Fibroblast of peridontal ligament (primary cell): Measurements from ENCODE around the gene TSHZ3.
A peak's percentile ranks its signal among the peaks of the same experiment; 100 is the strongest.

Source experiments
- DNase-seq: peaks from one replicate; pipeline ENCODE4 v3.0.0-alpha.2; 2010; ENCODE audit errors: extremely low read depth

The TSHZ3 gene

GRCh38 chr19:31285744-31286143, 63.5 kb downstream of the TSHZ3 start:
- DNase-seq: peak; percentile 48

DNA sequence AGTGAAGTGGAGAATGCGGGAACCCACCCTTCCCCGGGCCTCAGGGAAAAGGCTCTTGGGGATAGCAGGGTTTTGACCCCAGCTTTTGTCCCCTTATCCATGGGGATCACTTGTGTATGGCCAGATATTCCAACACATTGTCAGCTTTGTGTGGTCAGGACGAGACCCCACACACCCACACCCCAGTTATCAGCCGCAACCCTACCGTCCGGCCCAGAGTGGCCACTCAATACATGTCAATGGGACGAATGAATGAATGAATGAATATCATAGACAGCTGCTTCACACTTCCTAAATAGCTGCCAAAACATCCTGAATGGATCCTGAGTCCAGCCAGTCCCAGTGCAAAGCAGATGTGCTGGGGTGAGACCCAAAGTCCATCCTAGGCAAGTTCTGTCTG, 64.6 kb downstream of the TSHZ3 start:
- DNase-seq: no peak

DNA sequence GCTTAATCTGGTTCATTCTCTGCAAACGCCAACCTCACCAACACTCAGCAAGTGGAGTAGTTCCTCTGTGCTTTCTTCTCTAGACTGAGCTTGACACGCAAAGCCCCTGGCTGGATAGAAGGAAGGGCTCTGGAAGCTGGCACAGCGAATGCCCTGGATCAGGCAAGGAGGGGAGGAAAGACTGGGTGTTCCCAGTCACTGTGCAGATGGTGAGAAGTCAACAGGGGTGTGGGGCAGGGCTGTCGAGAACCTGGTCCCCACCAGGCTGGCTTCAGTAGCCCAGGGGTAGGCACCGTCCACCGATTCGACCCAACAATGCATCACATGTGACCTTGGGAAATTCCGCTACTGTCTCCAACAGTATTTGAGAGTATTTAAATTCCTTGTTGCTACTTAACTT, 65.5 kb downstream of the TSHZ3 start:
- DNase-seq: no peak

- no peak for DNase-seq
Measured at GRCh38 chr19:31282346-31282745, 66.9 kb downstream of the TSHZ3 start.

DNA sequence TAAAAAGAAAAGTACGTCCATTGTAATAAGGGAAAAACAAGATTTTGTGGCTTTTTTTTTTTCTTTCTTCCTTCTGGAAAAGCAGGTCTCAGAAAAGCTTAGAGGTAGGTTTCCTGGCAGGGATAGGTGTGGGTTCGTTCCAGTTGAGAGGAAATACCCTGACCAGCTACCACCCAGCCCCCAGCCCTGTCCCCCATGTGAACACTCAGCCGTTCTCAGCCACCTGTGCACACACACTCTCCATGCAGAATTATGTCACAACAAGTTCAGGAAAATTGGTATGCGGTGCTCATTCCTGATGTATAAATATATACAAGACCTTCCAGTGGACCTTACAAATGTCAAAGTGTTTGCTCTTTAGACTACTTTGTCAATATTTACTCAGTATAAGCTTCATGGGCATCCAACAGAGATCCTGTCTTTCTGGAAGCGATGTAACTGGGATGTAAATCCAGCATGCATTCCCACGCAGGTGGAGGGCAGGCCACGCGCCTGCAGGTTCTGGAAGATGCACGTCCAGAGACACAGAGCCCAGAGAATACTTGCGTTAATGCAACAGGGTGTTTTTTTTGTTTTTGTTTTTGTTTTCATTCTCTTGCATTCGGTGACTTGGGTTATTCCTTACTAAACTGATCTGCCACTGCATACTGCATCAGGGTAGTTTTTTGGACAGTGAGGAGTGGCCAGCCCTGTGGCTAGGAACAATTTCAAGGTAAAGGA, 68.8 kb downstream of the TSHZ3 start:
- DNase-seq: no peak

DNA sequence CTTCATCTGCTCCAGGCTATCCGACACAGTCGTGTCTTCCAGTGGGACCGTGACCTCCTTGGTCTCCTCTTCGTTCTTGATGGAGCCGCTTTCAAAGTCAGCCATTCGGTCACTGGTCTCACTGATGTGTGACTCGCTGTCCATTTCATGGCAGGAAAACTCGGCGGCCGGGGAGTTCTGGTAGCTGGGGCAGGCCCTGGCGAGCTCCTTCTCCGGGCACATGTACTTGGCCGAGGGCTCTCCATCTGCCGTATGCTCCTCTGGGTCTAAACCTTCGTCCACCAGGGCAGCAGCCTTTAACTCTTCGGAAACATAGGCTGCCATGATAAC, 69.8 kb downstream of the TSHZ3 start:
- DNase-seq: no peak

DNA sequence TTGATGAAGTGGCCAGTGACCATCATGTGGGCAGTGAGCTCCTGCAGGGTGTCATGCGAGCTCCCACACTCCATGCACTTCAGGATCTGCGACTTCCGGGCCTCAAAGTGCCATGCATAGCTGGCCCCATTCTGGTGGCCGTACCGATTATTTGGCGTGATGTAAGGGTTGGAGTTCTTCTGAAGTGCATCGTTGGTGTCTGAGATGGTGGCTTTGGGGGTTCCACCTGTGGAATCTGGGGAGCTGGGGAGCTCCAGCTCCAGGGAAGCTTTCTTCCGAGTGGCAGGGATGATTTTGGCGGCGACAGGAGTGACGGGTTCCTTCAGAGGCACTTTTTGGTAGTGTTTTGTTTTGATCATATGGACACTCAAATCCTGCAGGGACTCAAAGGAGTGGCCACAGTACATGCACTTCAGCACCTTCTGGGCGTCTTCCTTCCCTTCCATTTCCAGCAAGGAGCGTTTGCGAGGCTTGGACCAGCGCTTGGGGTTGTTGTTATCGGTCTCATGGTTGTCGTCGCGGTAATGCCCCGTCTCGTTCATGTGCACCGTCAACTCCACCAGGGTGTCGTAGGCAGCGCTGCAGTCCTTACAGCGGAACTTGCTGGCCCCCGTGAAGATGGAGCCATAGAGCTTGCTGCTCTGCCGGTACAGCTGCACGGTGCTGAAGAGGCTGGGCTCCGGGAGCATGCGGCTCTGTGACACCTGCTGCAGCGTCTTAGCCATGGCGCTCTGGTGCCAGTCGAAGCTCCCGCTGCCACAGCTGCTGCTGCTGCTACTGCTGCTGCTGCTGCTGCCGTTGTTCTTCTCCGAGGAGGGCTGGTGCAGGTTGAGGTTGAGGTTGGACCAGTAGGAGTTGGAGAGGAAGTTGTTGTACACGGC, 70.4 kb downstream of the TSHZ3 start:
- no peak for DNase-seq

DNA sequence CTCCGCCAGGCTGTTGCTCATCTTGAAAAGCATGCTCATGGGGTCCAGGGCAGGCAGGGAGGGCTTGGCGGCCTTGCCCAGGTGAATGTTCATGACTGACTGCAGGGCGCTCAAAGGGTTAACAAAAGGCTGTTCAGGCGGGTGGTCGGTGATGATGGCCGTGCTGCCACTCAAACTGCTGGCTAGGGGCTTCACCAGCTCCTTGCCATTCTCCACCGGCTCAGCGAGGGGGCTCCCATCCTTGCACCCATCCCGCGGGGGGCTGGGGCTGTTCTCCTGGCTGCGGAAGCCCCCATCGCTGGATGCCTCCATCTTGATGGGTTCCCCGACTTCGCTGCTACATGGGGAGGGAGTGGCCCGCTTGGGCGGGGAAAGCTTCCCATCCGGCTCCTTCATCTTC, 71.7 kb downstream of the TSHZ3 start:
- DNase-seq: no peak

DNA sequence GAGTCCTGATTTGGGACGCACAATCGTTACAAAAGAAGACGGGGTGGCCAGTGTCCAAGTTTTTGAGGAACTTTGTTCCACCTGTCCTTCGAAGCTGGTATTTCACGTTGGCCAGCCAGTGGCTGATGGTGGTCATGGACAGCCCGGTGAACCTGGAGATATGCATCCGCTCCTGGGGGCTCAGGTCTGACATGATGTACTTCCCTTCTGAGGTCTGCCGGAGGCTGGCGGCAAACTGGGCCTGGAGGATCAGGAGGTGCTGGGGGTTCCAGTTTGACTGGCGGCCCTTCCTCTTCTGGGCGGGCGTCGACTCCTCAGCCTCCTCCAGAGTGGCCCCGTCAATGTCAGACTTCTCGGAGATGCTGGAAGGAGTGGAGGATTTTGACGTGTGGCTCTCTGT, 72.4 kb downstream of the TSHZ3 start:
- no peak for DNase-seq

DNA sequence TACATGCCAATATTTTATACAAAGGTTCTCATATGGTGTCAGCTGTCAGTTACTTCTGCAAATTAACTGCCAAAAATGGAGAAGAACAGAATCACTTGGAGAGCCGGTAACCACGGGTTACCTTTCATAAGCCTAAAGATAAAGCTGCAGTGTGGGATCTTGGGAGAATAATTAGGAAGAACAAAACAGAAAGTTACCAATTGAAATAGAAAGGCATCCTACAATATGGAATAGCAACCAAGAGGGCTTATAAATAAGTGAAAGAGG, 74.2 kb downstream of the TSHZ3 start:
- no peak for DNase-seq

- DNase-seq: no peak
Measured at GRCh38 chr19:31274251-31275067, 74.8 kb downstream of the TSHZ3 start.

- DNase-seq: no peak
Measured at GRCh38 chr19:31272583-31273106, 76.6 kb downstream of the TSHZ3 start.

- no peak for DNase-seq
Measured at GRCh38 chr19:31271306-31271911, 77.8 kb downstream of the TSHZ3 start.

DNA sequence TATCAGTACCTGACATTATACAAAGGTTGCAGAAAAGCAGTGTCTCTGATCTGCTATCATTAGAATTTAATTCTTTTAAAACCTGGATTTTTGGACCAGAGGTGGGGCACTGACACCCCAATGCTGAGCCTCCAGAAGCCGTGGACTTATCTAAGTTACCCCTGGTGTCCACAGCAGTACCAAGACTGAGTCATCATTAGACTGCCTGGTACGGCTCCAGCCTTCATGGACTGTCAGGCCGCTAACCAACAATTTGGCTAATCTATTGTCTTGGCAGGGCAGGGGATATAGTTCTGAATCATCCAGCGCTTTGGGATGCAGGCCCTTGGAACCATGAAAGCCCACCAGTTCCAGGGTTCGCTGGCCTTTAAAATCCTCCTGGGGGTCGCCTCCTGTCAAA, 78.3 kb downstream of the TSHZ3 start:
- peak; percentile 47 for DNase-seq

GRCh38 chr19:31269425-31270127, 79.7 kb downstream of the TSHZ3 start:
- no peak for DNase-seq

GRCh38 chr19:31268751-31269383, 80.4 kb downstream of the TSHZ3 start:
- no peak for DNase-seq

GRCh38 chr19:31266731-31267130, 82.5 kb downstream of the TSHZ3 start:
- no peak for DNase-seq

DNA sequence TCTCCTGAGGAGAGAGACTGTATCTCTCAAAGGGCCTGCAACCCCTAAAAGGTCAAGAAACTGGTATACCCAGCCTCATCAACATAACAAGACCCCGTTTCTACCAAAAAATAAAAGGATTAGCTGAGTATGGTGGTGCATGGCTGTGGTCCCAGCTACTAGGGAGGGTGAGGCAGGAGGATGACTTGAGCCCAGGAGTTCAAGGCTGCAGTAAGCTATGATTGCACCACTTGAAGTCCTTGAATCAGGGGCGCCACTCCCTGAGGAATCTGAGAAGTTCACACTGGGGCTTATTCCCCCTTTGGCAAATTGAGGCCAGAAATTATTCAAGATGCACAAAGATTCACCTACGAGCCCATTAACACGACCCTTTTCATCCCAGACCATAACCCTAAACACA, 83.0 kb downstream of the TSHZ3 start:
- DNase-seq: no peak

DNA sequence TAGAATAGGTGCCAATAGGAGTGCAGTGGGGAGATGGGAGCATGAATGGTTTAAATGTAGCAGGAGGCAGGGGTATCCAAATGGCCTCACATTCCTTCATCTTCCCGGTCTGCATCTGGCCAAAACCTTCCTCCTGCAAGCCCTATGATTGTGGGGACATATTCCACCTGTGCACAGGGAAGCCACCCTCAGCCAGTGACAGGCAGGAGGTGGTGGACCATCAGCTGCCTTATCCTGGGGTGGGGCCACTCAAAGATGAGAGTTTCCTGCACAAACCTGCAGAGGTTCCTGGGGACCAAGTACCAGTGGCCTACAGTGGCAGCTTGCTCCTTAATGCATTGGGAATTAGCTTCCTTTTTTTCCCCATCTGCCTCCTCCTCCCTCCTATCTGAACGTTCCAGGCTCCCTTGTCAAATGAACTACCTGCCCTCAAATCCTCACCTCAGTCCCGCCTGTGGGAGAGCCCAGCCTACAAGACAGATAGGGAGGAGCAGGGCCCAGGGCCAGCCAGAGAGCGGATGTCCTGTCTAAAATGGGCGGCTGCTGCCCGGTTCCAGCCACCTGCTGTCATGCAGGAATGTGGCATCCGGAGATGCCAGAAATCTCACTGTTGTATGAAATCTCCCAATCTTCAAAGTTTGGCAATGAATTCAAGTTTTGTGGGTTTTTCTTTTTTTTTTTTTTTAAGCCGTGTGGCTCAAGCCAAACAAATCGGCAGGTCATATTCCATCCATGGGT, 85.0 kb downstream of the TSHZ3 start:
- DNase-seq: no peak

DNA sequence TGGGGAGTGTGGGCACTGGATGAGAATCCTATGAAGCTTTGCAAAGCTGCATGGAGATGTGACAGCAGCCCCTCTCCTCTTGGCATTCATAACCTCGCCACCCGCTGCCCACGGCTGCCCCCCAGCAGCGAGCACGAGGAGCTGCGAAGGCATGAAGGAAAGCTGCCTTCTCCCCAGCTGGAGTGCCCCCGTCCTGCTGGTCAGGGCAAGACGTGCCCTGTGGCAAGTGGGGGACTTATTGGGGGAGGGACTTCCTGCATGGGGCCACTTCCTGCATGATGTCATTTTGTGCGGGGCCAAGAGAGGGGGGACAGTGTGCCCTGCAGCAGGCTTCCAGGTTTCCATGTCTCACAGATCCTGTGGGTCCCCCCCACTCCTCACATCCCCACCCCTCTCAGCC, 85.9 kb downstream of the TSHZ3 start:
- no peak for DNase-seq
